SK-N-SH treated with all-trans-retinoic acid at 6 μM for 48 hours (cell line): ENCODE results near the gene LHFPL2.

Experiments
- ARNTL ChIP-seq: fragments of 450-650 bp; formaldehyde crosslinking; IDR thresholded peaks from 2 replicates; pipeline ENCODE4 v1.5.0; 2020; ENCODE audit warnings: low read depth, mild to moderate bottlenecking, moderate library complexity, borderline replicate concordance
- BACH2 ChIP-seq: fragments of 250-450 bp; sonication (Bioruptor Pico); IDR thresholded peaks from 2 replicates; pipeline ENCODE4 v1.9.0; 2021; ENCODE audit warnings: mild to moderate bottlenecking, borderline replicate concordance
- ESRRG ChIP-seq: fragments of 250-450 bp; sonication (Bioruptor Pico); IDR thresholded peaks from 2 replicates; pipeline ENCODE4 v1.6.1; 2021; ENCODE audit warnings: mild to moderate bottlenecking
- ISL1 ChIP-seq: fragments of 250-450 bp; sonication (Bioruptor Pico); IDR thresholded peaks from 2 replicates; pipeline ENCODE4 v2.1.2; 2022; ENCODE audit warnings: mild to moderate bottlenecking, moderate library complexity
- OSR1 ChIP-seq: fragments of 250-450 bp; sonication (Bioruptor Pico); IDR thresholded peaks from 2 replicates; pipeline ENCODE4 v1.8.0; 2022; ENCODE audit warnings: moderate library complexity, mild to moderate bottlenecking, inconsistent platforms
- TCF4 ChIP-seq: fragments of 250-450 bp; sonication (Bioruptor Pico); IDR thresholded peaks from 2 replicates; pipeline ENCODE4 v1.8.0; 2021; ENCODE audit warnings: mild to moderate bottlenecking, moderate library complexity, borderline replicate concordance
- TSHZ2 ChIP-seq: fragments of 250-450 bp; sonication (Bioruptor Pico); IDR thresholded peaks from 2 replicates; pipeline ENCODE4 v1.5.0; 2020; ENCODE audit warnings: mild to moderate bottlenecking, moderate library complexity
- ZFP30 ChIP-seq: fragments of 450-650 bp; formaldehyde crosslinking; IDR thresholded peaks from 2 replicates; pipeline ENCODE4 v1.5.0; 2022; ENCODE audit warnings: mild to moderate bottlenecking, moderate library complexity
- ZNF565 ChIP-seq: fragments of 450-650 bp; formaldehyde crosslinking; conservative IDR thresholded peaks from 2 replicates; pipeline ENCODE4 v1.5.0; 2020; ENCODE audit warnings: low read depth, mild to moderate bottlenecking, moderate library complexity
- ZNF70 ChIP-seq: fragments of 450-650 bp; formaldehyde crosslinking; IDR thresholded peaks from 2 replicates; pipeline ENCODE4 v1.5.0; 2020; ENCODE audit warnings: mild to moderate bottlenecking, moderate library complexity
- TF ChIP-seq, protein P1 (sequence below): fragments of 250-450 bp; sonication (Bioruptor Pico); IDR thresholded peaks from 2 replicates; pipeline ENCODE4 v1.8.0; 2021; ENCODE audit warnings: low read depth, mild to moderate bottlenecking, moderate library complexity, borderline replicate concordance
- TF ChIP-seq, protein P2 (sequence below): fragments of 250-450 bp; sonication (Bioruptor Pico); IDR thresholded peaks from 2 replicates; pipeline ENCODE4 v1.5.1; 2020; ENCODE audit warnings: low read depth, mild to moderate bottlenecking, moderate library complexity
- TF ChIP-seq, protein P3 (sequence below): fragments of 250-450 bp; sonication (Bioruptor Pico); IDR thresholded peaks from 2 replicates; pipeline ENCODE4 v1.5.1; 2021; ENCODE audit warnings: mild to moderate bottlenecking, moderate library complexity

DNA sequence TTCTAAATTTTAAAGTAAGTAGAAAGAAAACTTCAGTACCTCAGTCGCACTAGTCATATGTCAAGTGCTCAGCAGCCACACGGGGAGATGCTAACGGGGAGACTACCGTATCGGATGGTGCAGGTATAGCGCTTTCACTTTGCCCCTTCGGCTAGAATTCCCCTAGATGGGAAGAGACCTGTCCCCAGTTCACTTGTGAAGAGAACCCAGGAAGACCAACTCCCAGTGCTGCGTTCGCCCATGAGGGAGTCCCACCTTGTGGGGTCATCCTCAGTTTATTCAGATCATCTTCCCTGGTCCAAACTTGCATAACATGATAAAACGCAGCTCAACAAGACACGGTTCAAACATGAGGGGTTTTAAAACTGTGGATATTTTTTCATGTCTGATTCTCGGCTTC lies 87.3 kb downstream of the LHFPL2 start:
- TF ChIP-seq OSR1 (CRISPR knock-in tag) (no peak), ZFP30 (CRISPR knock-in tag) (no peak), ZNF70 (CRISPR knock-in tag) (no peak), ESRRG (CRISPR knock-in tag) (no peak), TCF4 (CRISPR knock-in tag) (no peak), ZNF565 (no peak), ISL1 (CRISPR knock-in tag) (no peak), ARNTL (CRISPR knock-in tag) (no peak), TSHZ2 (CRISPR knock-in tag) (no peak), BACH2 (CRISPR knock-in tag) (no peak)
- TF ChIP-seq, protein P1, sequence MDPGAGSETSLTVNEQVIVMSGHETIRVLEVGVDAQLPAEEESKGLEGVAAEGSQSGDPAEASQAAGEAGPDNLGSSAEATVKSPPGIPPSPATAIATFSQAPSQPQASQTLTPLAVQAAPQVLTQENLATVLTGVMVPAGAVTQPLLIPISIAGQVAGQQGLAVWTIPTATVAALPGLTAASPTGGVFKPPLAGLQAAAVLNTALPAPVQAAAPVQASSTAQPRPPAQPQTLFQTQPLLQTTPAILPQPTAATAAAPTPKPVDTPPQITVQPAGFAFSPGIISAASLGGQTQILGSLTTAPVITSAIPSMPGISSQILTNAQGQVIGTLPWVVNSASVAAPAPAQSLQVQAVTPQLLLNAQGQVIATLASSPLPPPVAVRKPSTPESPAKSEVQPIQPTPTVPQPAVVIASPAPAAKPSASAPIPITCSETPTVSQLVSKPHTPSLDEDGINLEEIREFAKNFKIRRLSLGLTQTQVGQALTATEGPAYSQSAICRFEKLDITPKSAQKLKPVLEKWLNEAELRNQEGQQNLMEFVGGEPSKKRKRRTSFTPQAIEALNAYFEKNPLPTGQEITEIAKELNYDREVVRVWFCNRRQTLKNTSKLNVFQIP: no peak
- TF ChIP-seq, protein P2, sequence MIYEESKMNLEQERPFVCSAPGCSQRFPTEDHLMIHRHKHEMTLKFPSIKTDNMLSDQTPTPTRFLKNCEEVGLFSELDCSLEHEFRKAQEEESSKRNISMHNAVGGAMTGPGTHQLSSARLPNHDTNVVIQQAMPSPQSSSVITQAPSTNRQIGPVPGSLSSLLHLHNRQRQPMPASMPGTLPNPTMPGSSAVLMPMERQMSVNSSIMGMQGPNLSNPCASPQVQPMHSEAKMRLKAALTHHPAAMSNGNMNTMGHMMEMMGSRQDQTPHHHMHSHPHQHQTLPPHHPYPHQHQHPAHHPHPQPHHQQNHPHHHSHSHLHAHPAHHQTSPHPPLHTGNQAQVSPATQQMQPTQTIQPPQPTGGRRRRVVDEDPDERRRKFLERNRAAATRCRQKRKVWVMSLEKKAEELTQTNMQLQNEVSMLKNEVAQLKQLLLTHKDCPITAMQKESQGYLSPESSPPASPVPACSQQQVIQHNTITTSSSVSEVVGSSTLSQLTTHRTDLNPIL (CRISPR knock-in tag): no peak
- TF ChIP-seq, protein P3, sequence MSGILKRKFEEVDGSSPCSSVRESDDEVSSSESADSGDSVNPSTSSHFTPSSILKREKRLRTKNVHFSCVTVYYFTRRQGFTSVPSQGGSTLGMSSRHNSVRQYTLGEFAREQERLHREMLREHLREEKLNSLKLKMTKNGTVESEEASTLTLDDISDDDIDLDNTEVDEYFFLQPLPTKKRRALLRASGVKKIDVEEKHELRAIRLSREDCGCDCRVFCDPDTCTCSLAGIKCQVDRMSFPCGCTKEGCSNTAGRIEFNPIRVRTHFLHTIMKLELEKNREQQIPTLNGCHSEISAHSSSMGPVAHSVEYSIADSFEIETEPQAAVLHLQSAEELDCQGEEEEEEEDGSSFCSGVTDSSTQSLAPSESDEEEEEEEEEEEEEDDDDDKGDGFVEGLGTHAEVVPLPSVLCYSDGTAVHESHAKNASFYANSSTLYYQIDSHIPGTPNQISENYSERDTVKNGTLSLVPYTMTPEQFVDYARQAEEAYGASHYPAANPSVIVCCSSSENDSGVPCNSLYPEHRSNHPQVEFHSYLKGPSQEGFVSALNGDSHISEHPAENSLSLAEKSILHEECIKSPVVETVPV (CRISPR knock-in tag): no peak
